B cell (primary cell): Measurements from ENCODE around the gene AAR2. TPM values are rescaled to one million over a fixed set of nuclear protein-coding genes. Genes with fewer than 3 reads are reported as not detected.

Experiments
- ATAC-seq: fragments of 200-7000 bp; cut with Tn5 transposase; one replicate; pipeline ENCODE4 v1.10.0; 2021; ENCODE audit warnings: low read depth, mild to moderate bottlenecking, moderate number of reproducible peaks, moderate library complexity
- CTCF ChIA-PET: fragments of 350-600 bp; sonication (Branson Sonifier 250); formaldehyde crosslinking; loops from one replicate; lab custom pipeline; 2021; ENCODE audit warnings: antibody characterized with exemption, inconsistent platforms; lab: Charles Lee
- POLR2A ChIA-PET: fragments of 350-600 bp; sonication (Branson Sonifier 250); formaldehyde crosslinking; loops from one replicate; lab custom pipeline; 2021; ENCODE audit warnings: antibody characterized with exemption; lab: Charles Lee
- DNase-seq: peaks from one replicate; pipeline ENCODE4 v3.0.0; 2013
- H2AFZ ChIP-seq: 2 replicates; pipeline ENCODE4 v1.6.1; 2012; ENCODE audit warnings: mild to moderate bottlenecking, low read depth, low read length; ENCODE audit not compliant: insufficient read depth, poor library complexity, severe bottlenecking
- H3K27ac ChIP-seq, 2 donors: 1 replicate in 1 of 2; 2 replicates in 1 of 2; pipeline ENCODE4 v1.5.1; 2012 to 2013; ENCODE audit warnings: low read length in 2 of 2, mild to moderate bottlenecking in 2 of 2, moderate library complexity in 1 of 2
- H3K27me3 ChIP-seq, 4 experiments: fragments of 200-600 bp in 1 of 4; sonication (generic) in 1 of 4; replicated peaks in 1 of 4; 1 replicate in 2 of 4; 2 replicates in 2 of 4; pipeline versions ENCODE4 v1.6.1 to v1.7.0; 2013 to 2016; ENCODE audit warnings: low read length in 3 of 4, mild to moderate bottlenecking in 2 of 4, mixed read lengths in 1 of 4, moderate library complexity in 1 of 4; ENCODE audit not compliant: insufficient read depth in 4 of 4, control insufficient read depth in 3 of 4; ENCODE audit errors: control extremely low read depth in 1 of 4
- H3K36me3 ChIP-seq, 2 experiments: replicated peaks in 1 of 2; 1 replicate in 1 of 2; 2 replicates in 1 of 2; pipeline versions ENCODE4 v1.6.1 to v1.7.1; 2013; ENCODE audit warnings: low read length in 1 of 2; ENCODE audit not compliant: insufficient read depth in 2 of 2, control insufficient read depth in 1 of 2; ENCODE audit errors: control extremely low read depth in 1 of 2, extremely low read depth in 1 of 2
- H3K4me1 ChIP-seq, 2 donors: fragments of 200-600 bp in 1 of 2; sonication (generic) in 1 of 2; 1 replicate in 1 of 2; 2 replicates in 1 of 2; pipeline versions ENCODE4 v1.5.1 to v1.6.1; 2013 to 2017; ENCODE audit warnings: low read length in 2 of 2; ENCODE audit not compliant: control insufficient read depth in 2 of 2, insufficient read depth in 2 of 2
- H3K4me2 ChIP-seq: replicated peaks from 2 replicates; pipeline ENCODE3; 2012; ENCODE audit warnings: mild to moderate bottlenecking, low read depth, low read length; ENCODE audit not compliant: poor library complexity, severe bottlenecking
- H3K4me3 ChIP-seq, 5 experiments: fragments of 200-600 bp in 1 of 5; sonication (generic) in 1 of 5; 1 replicate in 3 of 5; 2 replicates in 2 of 5; pipeline versions ENCODE4 v1.5.1 to v1.7.0; 2011 to 2016; ENCODE audit warnings: low read length in 4 of 5, mild to moderate bottlenecking in 4 of 5, low read depth in 2 of 5, control low read depth in 1 of 5, moderate library complexity in 1 of 5; ENCODE audit not compliant: insufficient read depth in 1 of 5; ENCODE audit errors: control extremely low read depth in 1 of 5, extremely low read depth in 1 of 5
- H3K79me2 ChIP-seq: fragments of 200-600 bp; sonication (generic); one replicate; pipeline ENCODE4 v1.6.0; 2016; ENCODE audit warnings: low read length; ENCODE audit not compliant: control insufficient read depth, insufficient read depth
- H3K9ac ChIP-seq: fragments of 200-600 bp; sonication (generic); 2 replicates; pipeline ENCODE4 v1.6.1; 2017; ENCODE audit warnings: mild to moderate bottlenecking, low read length, moderate library complexity
- H3K9me3 ChIP-seq, 3 donors: one replicate each; pipeline versions ENCODE4 v1.6.1 to v1.7.1; 2013; ENCODE audit warnings: low read length in 2 of 3; ENCODE audit not compliant: control insufficient read depth in 2 of 3, insufficient read depth in 1 of 3; ENCODE audit errors: control extremely low read depth in 1 of 3
- H4K20me1 ChIP-seq: 2 replicates; pipeline ENCODE4 v1.6.0; 2012; ENCODE audit warnings: mild to moderate bottlenecking, low read length; ENCODE audit not compliant: insufficient read depth, control insufficient read depth, poor library complexity, severe bottlenecking
- H3K27ac Mint-ChIP-seq: one replicate; pipeline ENCODE4 v1.8.0; 2021; ENCODE audit warnings: mixed read lengths
- H3K27me3 Mint-ChIP-seq: one replicate; pipeline ENCODE4 v1.8.0; 2021; ENCODE audit warnings: mixed read lengths
- H3K4me1 Mint-ChIP-seq: one replicate; pipeline ENCODE4 v1.8.0; 2021; ENCODE audit warnings: mixed read lengths
- H3K4me3 Mint-ChIP-seq: one replicate; pipeline ENCODE4 v1.8.0; 2021; ENCODE audit warnings: mixed read lengths
- H3K9me3 Mint-ChIP-seq: one replicate; pipeline ENCODE4 v1.8.0; 2022; ENCODE audit warnings: mixed read lengths; ENCODE audit not compliant: insufficient read depth
- CTCF ChIP-seq: fragments of 200-600 bp; IDR thresholded peaks from one replicate; pipeline ENCODE4 v1.8.0; 2022; ENCODE audit warnings: antibody characterized with exemption, mild to moderate bottlenecking
- EZH2 ChIP-seq: IDR thresholded peaks from 2 replicates; pipeline ENCODE4 v1.6.1; 2012; ENCODE audit warnings: borderline replicate concordance, low read depth, mild to moderate bottlenecking, moderate library complexity, low read length; ENCODE audit not compliant: insufficient read depth, poor library complexity, severe bottlenecking
- WGBS: methylation state at CpG from one replicate; pipeline ENCODE4 v1.1.5; 2013; ENCODE audit warnings: missing lambda C conversion rate; ENCODE audit not compliant: insufficient coverage; 5-methylcytosine and 5-hydroxymethylcytosine counted together
- intact Hi-C: fragments of 100-400 bp; cut with micrococcal nuclease; formaldehyde crosslinking; loops from one replicate; pipeline ENCODE4 v1.10.0; 2022
- polyA plus RNA-seq: library from polyadenylated mRNA; depleted of rRNA; stranded (reverse); fragments of >200 nt; gene quantifications from 2 replicates; pipeline ENCODE4 v1.2.3, GENCODE V29; 2012
- total RNA-seq, 2 donors: library from RNA; stranded (reverse); fragments of 120-200 nt in 1 of 2; gene quantifications; 1 replicate in 1 of 2; 2 replicates in 1 of 2; pipeline versions ENCODE4 v1.2.3 to v1.2.4, GENCODE V29; 2013 to 2022

AAR2 gene
- total and polyA plus RNA-seq, 2 donors (not counting 1 experiment from before 2014, with no cell fraction given), result 10.3 to 21.3 TPM

DNA sequence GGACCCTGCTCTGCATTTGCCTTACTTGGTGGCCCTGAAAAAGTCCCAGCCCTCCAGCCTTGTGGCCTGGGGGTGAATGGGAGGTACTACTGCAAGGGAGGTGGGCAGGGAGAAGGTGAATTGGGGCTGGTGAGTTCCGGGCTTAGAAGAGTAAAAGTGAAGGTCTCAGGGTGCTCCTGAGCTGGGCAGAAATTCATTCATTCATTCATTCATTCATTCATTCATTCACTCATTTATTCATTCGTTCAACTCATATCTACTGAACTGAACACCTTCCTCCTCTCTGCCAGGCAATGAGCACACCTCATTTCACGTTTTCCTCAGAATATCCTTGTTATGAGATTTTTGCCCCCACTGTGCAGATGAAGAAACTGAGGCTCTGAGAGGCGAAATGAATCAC lies 63.2 kb downstream of the AAR2 start:
- no peak overlapping the region for H3K4me2 ChIP-seq
- H3K79me2 ChIP-seq, result no peaks in the 10 kb centered on the region
- ATAC-seq, result no peak
- H3K9me3 ChIP-seq, result peaks cover 0 to 4% (median 0%) of the 10 kb centered on the region in 3 donors
- H3K27me3 Mint-ChIP-seq, result peaks cover 78% of the 10 kb centered on the region
- H2AFZ ChIP-seq, result no peak overlapping the region
- 79% methylated on average over 2 of the region's 4 CpGs for WGBS
- H3K27ac Mint-ChIP-seq, result no peak overlapping the region
- no peak overlapping the region for H3K27ac ChIP-seq
- DNase-seq, result no peak
- H3K9ac ChIP-seq, result no peak overlapping the region
- no peak overlapping the region for H3K4me3 Mint-ChIP-seq
- CTCF ChIA-PET, result no interaction called here
- H4K20me1 ChIP-seq, result no peaks in the 10 kb centered on the region
- peaks cover 2% of the 10 kb centered on the region for H3K4me1 Mint-ChIP-seq
- H3K9me3 Mint-ChIP-seq, result no peaks in the 10 kb centered on the region
- intact Hi-C loops, result no loop called here
- H3K4me1 ChIP-seq, result no peaks in the 10 kb centered on the region
- POLR2A ChIA-PET, result no interaction called here
- no peak overlapping the region for H3K4me3 ChIP-seq
- no peaks in the 10 kb centered on the region for H3K36me3 ChIP-seq
- peaks cover 0 to 53% (median 9%) of the 10 kb centered on the region in 4 experiments for H3K27me3 ChIP-seq
- TF ChIP-seq CTCF (no peak), EZH2 (no peak)

DNA sequence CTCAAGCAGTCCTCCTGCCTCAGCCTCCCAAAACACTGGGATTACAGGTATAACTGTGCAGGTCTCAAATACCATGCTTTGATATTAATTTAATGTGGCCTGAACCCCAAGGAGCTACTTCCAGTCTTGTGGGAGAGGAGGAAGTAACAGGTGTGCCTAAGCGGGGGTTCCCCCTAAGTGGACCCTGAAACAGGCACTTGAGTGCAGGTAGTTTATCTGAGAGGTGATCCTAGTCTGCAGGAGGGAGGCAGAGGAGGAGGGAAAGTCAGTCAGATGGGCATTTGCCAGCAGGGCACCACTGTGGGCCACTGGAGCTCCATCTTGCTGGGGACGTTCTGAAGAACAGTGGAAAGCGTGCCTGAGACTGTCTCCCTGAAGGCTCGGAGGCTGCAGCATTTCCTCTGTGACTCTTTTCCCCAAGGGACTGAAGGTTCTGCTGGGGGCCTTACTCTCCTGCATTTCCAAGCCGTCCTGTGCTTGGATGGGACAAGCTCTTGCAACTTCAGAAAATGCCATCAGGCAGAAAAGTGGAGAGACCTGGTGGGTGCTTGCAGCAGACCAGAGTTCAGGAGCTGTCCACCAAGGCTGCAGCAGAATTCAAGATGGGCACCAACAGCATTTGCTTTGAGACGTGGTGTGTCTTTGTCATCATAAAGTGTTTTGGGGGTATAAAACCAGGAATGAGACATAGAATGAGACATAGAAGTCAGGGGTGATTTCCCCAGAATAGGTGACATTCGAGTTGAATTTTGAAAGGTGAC lies 65.3 kb downstream of the AAR2 start:
- intact Hi-C loops, result no loop called here
- Histone ChIP-seq H3K4me3 (no peak overlapping the region), H3K4me2 (no peak overlapping the region), H4K20me1 (no peaks in the 10 kb centered on the region), H3K36me3 (no peaks in the 10 kb centered on the region), H3K9ac (no peak overlapping the region), H3K27me3 (peaks cover 0 to 65% (median 17%) of the 10 kb centered on the region in 4 experiments), H3K79me2 (no peaks in the 10 kb centered on the region), H3K4me1 (peaks cover 2% of the 10 kb centered on the region in 2 donors), H3K27ac (no peak overlapping the region), H3K9me3 (peaks cover 0 to 8% (median 0%) of the 10 kb centered on the region in 3 donors), H2AFZ (no peak overlapping the region)
- ATAC-seq, result no peak
- Mint-ChIP-seq H3K4me3 (no peak overlapping the region), H3K27ac (no peak overlapping the region), H3K9me3 (no peaks in the 10 kb centered on the region), H3K27me3 (peaks cover 75% of the 10 kb centered on the region), H3K4me1 (peaks cover 9% of the 10 kb centered on the region)
- POLR2A ChIA-PET, result no interaction called here
- WGBS, result 78% methylated on average over 7 of the region's 7 CpGs
- no peak for DNase-seq
- CTCF ChIA-PET, result no interaction called here
- TF ChIP-seq EZH2 (no peak), CTCF (no peak)
